GM18511 (cell line): ENCODE results near the gene KDM4B.

Experiments
- ATAC-seq: cut with Tn5 transposase; IDR thresholded peaks from one replicate; pipeline ENCODE4 v1.9.1; 2021; ENCODE audit warnings: mild to moderate bottlenecking, moderate library complexity; ENCODE audit not compliant: unreplicated experiment

KDM4B gene

GRCh38 chr19:5032101-5032967 is 63.4 kb downstream of the KDM4B start:
- no peak for ATAC-seq

GRCh38 chr19:5035105-5035761 is 66.3 kb downstream of the KDM4B start:
- no peak for ATAC-seq

- no peak for ATAC-seq
These were observed 67.1 kb downstream of the KDM4B start for GRCh38 chr19:5035793-5036697.

- ATAC-seq: no peak
These were observed 68.0 kb downstream of the KDM4B start for GRCh38 chr19:5036698-5037563.

- no peak for ATAC-seq
These were observed 69.0 kb downstream of the KDM4B start for GRCh38 chr19:5037936-5038335.

GRCh38 chr19:5038631-5039271 is 69.8 kb downstream of the KDM4B start:
- no peak for ATAC-seq

GRCh38 chr19:5039642-5040543 is 71.0 kb downstream of the KDM4B start:
- ATAC-seq: no peak

GRCh38 chr19:5040544-5041167 is 71.7 kb downstream of the KDM4B start:
- ATAC-seq: no peak

GRCh38 chr19:5041168-5041912 is 72.4 kb downstream of the KDM4B start:
- no peak for ATAC-seq

- ATAC-seq: no peak
These were observed 72.9 kb downstream of the KDM4B start for GRCh38 chr19:5041913-5042187.

- no peak for ATAC-seq
These were observed 73.6 kb downstream of the KDM4B start for GRCh38 chr19:5042556-5042955.

- no peak for ATAC-seq
These were observed 76.1 kb downstream of the KDM4B start for GRCh38 chr19:5045029-5045428.

GRCh38 chr19:5045956-5046338 is 77.0 kb downstream of the KDM4B start:
- ATAC-seq: no peak

GRCh38 chr19:5046339-5047039 is 77.6 kb downstream of the KDM4B start:
- ATAC-seq: no peak

- ATAC-seq: no peak
These were observed 78.5 kb downstream of the KDM4B start for GRCh38 chr19:5047251-5047935.

GRCh38 chr19:5048091-5048726 is 79.3 kb downstream of the KDM4B start:
- no peak for ATAC-seq
